Right lobe of liver (tissue), 4 donors: ENCODE results near the gene PLOD3.

Experiments used
- POLR2A ChIP-seq: fragments of 450-650 bp; IDR thresholded peaks from one replicate; pipeline ENCODE4 v1.6.1; 2017; ENCODE audit warnings: antibody characterized with exemption, mild to moderate bottlenecking
- TF ChIP-seq, protein P1 (sequence below), 4 donors: fragments of 200-600 bp in 3 of 4; fragments of 450-650 bp in 1 of 4; IDR thresholded peaks; one replicate each; pipeline versions ENCODE4 v1.5.1 to v1.8.0; 2016 to 2022; ENCODE audit warnings: antibody characterized with exemption in 4 of 4, mild to moderate bottlenecking in 2 of 4
- donor health status: DM: no; HTN: no; CAD: no.
- donor health status: DM: no; HTN: no; CAD: no.
- donor health status: DM: no; HTN: yes; CAD: no.

DNA sequence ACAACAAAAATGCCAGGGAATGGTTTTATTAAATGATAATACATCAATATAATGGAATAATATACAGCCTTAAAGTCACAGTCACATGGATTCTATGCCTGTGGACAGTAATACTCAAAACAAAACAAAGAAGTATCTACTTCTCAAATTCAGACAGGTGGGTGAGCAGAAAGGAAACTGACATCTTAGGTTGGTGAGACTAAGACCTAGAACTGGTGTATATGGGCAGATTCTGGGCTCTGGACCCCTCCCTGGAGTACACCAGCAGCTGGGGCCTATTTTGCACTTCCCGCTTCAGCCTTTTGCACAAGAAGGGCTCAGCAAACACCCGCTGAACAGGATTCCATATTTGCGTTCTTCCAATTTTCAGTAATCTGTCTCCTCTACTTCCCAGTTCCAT, 32.9 kb upstream of the PLOD3 start:
- no peak for TF ChIP-seq POLR2A
- TF ChIP-seq, protein P1, sequence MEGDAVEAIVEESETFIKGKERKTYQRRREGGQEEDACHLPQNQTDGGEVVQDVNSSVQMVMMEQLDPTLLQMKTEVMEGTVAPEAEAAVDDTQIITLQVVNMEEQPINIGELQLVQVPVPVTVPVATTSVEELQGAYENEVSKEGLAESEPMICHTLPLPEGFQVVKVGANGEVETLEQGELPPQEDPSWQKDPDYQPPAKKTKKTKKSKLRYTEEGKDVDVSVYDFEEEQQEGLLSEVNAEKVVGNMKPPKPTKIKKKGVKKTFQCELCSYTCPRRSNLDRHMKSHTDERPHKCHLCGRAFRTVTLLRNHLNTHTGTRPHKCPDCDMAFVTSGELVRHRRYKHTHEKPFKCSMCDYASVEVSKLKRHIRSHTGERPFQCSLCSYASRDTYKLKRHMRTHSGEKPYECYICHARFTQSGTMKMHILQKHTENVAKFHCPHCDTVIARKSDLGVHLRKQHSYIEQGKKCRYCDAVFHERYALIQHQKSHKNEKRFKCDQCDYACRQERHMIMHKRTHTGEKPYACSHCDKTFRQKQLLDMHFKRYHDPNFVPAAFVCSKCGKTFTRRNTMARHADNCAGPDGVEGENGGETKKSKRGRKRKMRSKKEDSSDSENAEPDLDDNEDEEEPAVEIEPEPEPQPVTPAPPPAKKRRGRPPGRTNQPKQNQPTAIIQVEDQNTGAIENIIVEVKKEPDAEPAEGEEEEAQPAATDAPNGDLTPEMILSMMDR (IDR thresholded peaks at IDR 0.05), result no peak
